ENCODE measurements around the gene ACE.
A peak's percentile ranks its signal among the peaks of the same experiment; 100 is the strongest.

ACE gene

DNA sequence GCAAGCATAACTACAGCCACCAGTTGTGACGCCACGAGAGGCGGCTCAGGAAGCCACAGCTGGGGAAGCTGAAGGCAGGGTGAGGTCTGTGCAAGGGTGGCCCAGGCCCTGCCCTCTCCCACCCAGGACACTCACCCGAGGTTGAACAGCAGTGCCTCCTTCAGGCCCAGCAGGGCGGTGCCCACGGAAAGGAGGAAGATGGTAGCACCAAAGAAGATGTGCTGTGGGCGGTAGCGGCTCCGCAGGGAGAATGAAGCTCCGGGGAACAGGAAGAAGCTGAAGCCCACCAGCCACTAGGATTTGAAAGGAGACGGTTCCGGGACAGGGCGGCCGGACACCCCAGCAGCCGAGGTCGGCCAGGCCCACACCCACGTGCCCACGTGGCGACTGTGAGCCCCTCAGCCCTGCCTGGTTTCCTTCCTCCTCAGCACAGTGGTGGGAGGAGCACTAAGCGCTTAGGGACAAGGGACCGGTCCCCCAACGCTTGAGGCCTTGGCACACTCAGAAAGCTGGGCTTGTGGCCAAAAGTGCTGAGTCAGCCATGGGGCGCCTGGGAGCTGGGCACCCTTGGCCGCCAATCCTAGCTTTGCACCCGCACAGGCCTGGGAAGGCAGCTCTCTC is 41.8 kb upstream of the ACE start:
- TF ChIP-seq, protein P1, sequence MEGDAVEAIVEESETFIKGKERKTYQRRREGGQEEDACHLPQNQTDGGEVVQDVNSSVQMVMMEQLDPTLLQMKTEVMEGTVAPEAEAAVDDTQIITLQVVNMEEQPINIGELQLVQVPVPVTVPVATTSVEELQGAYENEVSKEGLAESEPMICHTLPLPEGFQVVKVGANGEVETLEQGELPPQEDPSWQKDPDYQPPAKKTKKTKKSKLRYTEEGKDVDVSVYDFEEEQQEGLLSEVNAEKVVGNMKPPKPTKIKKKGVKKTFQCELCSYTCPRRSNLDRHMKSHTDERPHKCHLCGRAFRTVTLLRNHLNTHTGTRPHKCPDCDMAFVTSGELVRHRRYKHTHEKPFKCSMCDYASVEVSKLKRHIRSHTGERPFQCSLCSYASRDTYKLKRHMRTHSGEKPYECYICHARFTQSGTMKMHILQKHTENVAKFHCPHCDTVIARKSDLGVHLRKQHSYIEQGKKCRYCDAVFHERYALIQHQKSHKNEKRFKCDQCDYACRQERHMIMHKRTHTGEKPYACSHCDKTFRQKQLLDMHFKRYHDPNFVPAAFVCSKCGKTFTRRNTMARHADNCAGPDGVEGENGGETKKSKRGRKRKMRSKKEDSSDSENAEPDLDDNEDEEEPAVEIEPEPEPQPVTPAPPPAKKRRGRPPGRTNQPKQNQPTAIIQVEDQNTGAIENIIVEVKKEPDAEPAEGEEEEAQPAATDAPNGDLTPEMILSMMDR (IDR thresholded peaks at IDR 0.05; ENCODE audit: insufficient read depth, low read depth, low read length, missing control alignments), result no peak
- no peak for DNase-seq (ENCODE audit: low read depth)
- no peak overlapping the region for H3K4me3 ChIP-seq (ENCODE audit: low read depth, low read length)

DNA sequence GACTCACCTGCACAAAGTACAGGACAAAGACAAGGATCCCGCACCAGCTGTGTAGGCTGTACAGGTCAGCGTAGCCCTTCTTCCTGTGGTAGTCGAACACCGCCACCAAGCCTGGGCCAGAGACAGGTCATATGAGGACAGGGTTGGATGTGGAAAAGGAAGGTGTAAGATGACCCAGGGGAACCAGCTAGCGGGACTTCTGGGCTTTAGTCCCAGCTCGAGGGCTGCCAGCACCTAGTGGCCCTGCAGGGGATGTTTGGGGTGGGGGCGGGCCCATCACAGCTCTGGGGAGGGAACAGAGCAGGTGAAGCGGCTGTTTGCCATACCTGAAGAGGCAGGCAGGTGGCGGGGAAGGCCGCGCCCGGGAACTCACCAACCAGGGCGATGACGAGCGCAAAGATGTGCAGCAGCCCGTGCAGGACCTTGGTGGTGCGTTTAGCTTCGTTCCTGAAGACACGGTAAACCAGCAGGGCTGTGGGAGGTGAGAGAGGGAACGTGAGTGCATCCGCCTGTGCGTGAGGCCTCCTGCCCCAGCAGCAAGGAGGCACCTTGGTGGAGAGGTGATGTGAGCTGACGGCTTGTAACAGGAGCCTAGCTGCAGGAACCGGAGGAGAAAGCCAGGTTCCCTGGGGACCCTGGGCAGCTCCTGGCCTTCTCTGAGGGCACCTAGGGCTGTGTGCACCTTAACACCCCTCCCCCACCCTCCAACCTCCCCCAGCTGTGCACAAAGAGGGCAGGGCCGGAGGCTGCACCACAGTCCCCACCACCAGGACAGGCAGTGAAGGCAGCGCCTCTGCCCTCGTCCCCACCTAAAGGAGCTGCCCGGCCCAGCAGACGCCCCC is 41.0 kb upstream of the ACE start:
- TF ChIP-seq, protein P1 (IDR thresholded peaks at IDR 0.05; ENCODE audit: insufficient read depth, low read depth, low read length, missing control alignments), result peak; percentile 17
- DNase-seq (ENCODE audit: low read depth), result peak; percentile 39
- no peak overlapping the region for H3K4me3 ChIP-seq (ENCODE audit: low read depth, low read length)

DNA sequence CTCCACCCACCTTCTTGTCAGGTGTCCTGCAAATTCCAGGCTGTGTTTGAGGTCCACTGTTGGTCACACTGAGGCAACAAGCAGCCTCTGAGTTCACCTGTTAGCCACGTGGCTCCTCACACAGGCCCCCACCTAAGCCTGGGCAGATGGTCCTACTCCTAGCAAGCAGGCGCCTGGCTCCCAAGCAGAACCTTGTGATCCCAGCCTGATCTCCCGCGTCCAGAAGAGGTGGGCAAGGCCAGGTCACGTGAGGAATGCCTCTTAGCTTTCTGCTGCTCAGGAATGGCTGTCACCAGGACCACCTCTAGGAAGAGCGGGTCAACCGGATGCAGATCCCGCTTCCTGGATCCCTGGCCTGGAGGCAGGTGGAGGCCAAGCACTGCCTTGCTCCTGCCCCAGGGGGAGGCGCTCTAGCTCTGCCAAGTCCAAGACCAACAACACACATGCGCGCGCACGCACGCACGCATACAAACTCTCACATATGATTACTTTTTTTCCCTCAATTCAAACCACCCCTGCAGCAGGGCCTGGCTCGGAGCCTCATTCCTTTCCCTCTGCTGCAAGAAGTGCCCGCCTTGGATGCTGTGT is 40.2 kb upstream of the ACE start:
- TF ChIP-seq, protein P1 (IDR thresholded peaks at IDR 0.05; ENCODE audit: insufficient read depth, low read depth, low read length, missing control alignments), result no peak
- no peak for DNase-seq (ENCODE audit: low read depth)
- no peak overlapping the region for H3K4me3 ChIP-seq (ENCODE audit: low read depth, low read length)

DNA sequence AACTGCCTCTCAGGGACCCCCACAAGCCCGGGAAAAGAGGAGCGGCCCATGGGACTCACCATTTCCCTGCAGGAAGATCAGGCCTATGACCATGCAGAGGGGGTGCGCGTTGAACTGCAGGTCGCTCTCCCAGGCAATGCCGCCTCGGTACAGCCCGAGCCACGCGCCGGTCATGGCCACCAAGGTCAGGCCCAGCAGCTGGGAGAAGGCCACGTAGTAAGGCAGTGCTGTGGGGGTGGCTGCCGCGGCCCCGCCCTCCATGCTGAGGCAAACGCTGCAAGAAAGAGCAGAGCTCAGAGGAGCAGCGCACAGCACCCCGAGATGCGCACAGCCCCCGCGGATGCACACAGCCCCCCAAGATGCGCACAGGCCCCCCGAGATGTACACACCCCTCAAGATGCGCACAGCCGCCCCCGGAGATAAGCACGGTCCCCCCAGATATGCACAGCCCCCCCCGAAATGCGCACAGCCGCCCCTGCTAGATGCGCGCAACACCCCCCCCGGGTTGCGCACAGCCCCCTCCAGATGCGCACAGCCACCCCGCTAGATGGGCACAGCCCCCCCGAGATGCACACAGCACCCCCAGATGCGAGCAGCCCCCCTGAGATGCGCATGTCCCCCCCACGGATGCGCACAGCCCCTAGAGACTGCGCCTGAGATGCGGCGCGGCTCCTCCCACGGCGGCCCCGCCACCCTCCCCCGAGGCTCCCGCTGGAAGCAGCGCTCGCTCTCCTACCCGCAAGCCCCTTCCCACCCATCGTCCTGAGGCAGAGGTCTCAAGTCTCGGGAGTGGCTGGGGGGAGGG is 39.4 kb upstream of the ACE start:
- no peak overlapping the region for H3K4me3 ChIP-seq (ENCODE audit: low read depth, low read length)
- TF ChIP-seq, protein P1 (IDR thresholded peaks at IDR 0.05; ENCODE audit: insufficient read depth, low read depth, low read length, missing control alignments), result no peak
- no peak for DNase-seq (ENCODE audit: low read depth)

DNA sequence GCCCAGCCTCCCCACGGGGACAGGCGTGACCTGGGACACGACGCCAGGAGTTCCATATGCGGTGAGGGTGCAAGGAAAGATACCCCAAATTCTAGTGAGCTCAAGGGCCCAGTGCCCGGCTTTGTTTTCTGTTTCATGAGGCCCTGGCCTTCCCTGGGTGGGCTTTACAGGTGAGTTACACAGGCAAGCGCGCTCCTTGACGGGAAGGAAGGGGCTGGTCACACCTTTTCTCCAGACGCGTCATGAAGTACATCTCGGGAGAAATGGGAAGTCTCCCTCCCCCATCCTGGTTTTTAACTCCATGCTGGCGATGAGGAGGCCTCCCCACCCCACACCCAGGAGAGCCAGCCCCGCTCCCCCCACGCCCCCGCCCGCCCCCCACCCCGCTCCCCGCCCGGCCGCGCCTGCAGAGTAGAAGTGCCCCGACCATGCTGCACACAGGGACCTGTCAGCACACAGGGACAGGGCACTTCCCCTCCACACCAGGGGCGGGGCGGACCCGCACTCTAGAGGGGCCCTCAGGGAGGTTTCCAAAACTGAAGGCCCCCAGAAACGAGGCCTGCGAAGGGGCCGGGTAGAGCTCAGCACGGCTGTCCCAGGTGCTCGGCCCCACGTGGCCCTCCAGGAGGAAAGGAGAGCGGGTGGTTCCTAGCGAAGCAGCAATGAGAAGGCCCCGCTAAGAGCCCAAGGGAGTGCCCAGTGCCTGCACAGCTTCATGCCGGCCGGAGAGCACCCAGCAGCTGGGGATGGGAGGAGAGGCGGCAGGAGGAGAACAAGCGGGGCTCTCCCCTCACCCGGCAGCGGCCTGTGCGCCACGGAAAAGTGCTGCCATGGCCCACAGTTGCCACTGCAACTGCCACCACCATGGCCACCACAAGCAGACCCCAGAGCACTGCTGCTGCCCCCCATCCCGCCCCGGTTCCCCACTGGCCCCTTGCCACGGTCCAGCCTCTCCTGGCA is 38.5 kb upstream of the ACE start:
- no peak for DNase-seq (ENCODE audit: low read depth)
- H3K4me3 ChIP-seq (ENCODE audit: low read depth, low read length), result no peak overlapping the region
- TF ChIP-seq, protein P1 (IDR thresholded peaks at IDR 0.05; ENCODE audit: insufficient read depth, low read depth, low read length, missing control alignments), result no peak

DNA sequence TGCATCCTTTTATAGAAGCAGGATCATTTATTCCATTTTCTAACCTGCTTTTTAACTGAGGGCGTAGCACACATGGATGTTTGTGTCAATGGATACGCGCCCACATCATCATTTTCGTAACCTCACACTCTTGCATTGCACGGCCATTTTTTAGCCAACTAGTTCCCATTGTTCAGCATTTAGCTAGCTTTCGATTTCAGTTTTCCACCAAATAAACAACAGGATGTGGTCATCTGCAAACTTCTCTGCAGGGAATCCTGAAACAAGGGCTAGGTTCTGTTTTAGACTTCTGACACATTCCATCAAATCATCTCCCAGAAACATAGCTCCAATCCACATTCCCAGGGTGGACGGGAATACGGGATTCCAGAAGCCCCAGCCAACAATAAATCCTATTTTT is 37.2 kb upstream of the ACE start:
- H3K4me3 ChIP-seq (ENCODE audit: low read depth, low read length), result no peak overlapping the region
- DNase-seq (ENCODE audit: low read depth), result no peak
- TF ChIP-seq, protein P1 (IDR thresholded peaks at IDR 0.05; ENCODE audit: insufficient read depth, low read depth, low read length, missing control alignments), result no peak

Data from GM12865 (cell line).